Skeletal muscle tissue (tissue), 4 donors: ENCODE measurements around the gene NCF4. TPM values are rescaled to one million over a fixed set of nuclear protein-coding genes. Genes with fewer than 3 reads are reported as not detected.
A peak's percentile ranks its signal among the peaks of the same experiment; 100 is the strongest.

Experiments
- H3K27ac ChIP-seq: one replicate; pipeline ENCODE4 v1.7.0; 2013; ENCODE audit warnings: mild to moderate bottlenecking, low read depth, low read length, inconsistent platforms
- H3K27me3 ChIP-seq, 3 donors: one replicate each; pipeline ENCODE4 v1.7.0; 2013; ENCODE audit warnings: low read length in 3 of 3; ENCODE audit not compliant: control insufficient read depth in 3 of 3, insufficient read depth in 3 of 3
- H3K36me3 ChIP-seq, 3 donors: one replicate each; pipeline ENCODE4 v1.7.0; 2013; ENCODE audit warnings: low read length in 3 of 3; ENCODE audit not compliant: control insufficient read depth in 3 of 3, insufficient read depth in 3 of 3
- H3K4me1 ChIP-seq, 3 donors: one replicate each; pipeline ENCODE4 v1.7.0; 2013; ENCODE audit warnings: low read length in 3 of 3, mild to moderate bottlenecking in 3 of 3; ENCODE audit not compliant: control insufficient read depth in 3 of 3, insufficient read depth in 3 of 3
- H3K4me3 ChIP-seq, 3 donors: one replicate each; pipeline ENCODE4 v1.7.0; 2013; ENCODE audit warnings: low read length in 3 of 3
- H3K9ac ChIP-seq, 3 donors: one replicate each; pipeline ENCODE4 v1.7.0; 2013; ENCODE audit warnings: low read length in 3 of 3, mild to moderate bottlenecking in 3 of 3, moderate library complexity in 2 of 3, low read depth in 1 of 3
- H3K9me3 ChIP-seq, 3 donors: one replicate each; pipeline ENCODE4 v1.7.0; 2013; ENCODE audit warnings: low read length in 3 of 3; ENCODE audit not compliant: control insufficient read depth in 3 of 3
- total RNA-seq: library from RNA; depleted of rRNA; stranded (reverse); fragments of >200 nt; gene quantifications from one replicate; pipeline ENCODE4 v1.2.3, GENCODE V29; 2014
- donor health status: Osteomylitis.

NCF4 gene
- total RNA-seq, 1 donor from 2014 or later = 6.8 TPM

DNA sequence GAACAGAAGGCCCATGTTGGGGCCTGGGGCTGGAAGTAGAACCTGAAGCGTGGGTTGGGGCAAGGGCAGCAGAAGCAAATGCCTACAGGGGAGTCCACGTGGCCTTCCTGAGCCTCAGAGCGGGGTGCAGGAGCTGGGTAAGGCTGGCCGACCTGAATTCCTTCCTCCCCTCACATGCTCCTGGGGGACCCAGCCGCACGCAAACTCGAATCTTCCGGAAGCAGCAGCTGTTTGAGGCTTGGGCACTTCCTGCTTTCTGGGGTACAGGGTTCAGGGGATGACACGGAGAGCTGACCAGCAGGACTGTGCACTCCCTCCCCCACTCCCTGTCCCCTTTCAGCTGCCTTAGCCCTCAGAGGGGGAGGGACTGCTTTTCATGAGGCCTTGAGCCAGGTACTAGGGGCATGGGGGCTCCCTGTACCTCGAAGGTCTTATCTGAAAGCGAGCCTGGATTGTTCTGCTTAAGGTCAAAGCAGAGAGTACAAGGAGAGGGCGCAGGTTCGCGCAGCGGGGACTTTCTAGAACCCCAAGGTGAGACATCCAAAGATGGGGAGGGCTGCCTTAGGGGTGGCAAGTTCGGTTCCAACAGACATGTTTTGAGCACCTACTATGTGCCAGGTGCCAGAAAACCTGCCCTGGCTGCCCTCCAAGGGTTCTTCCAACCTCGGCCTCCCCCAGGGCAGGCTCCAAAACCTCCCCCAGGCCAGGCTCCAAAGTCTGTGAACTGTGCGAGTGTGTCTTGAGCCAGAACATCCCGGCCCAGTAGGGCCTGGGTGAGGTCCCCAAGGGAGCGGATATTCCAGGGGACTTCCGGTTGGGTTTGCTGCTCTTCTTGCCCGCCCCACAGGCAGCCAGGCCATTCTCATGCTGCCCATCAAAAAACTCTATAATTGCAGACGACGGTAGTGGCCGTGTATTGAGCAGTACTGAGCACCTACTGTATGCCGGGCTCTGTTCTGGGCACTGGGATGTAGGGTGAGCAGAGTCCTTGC is 1.7 kb downstream of the NCF4 start:
- Histone ChIP-seq H3K9me3 (no peaks in the 10 kb centered on the region), H3K4me3 (no peak overlapping the region), H3K36me3 (no peaks in the 10 kb centered on the region), H3K27ac (peak overlapping the region; percentile 29), H3K27me3 (peaks cover 10 to 23% (median 21%) of the 10 kb centered on the region in 3 donors), H3K9ac (peak overlapping the region in 1 of 3 donors; percentile 8), H3K4me1 (peaks cover 6 to 8% (median 7%) of the 10 kb centered on the region in 3 donors)

DNA sequence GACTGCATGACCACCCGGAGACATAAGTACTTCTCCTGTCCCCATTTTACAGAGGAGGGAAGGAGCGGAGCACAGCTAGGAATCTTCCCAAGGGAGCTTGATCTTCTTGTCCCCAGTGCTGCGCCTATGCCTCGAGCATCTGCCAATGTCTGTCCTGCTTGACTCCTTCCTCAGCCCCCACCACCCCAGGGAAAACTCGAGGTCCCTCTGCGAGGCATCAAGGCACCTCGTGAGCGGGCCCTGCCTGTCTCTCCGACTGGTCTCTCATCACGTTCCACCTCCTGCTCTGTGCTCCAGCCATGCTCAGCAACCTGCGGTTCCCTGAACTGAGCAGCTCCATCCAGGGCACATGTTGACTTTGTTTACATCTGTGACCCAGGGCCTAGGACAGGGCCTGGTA is 2.5 kb downstream of the NCF4 start:
- Histone ChIP-seq H3K9me3 (no peaks in the 10 kb centered on the region), H3K36me3 (no peaks in the 10 kb centered on the region), H3K9ac (no peak overlapping the region), H3K4me3 (no peak overlapping the region), H3K4me1 (peaks cover under 1 to 4% (median under 1%) of the 10 kb centered on the region in 3 donors), H3K27ac (no peak overlapping the region), H3K27me3 (peaks cover 17 to 28% (median 24%) of the 10 kb centered on the region in 3 donors)

DNA sequence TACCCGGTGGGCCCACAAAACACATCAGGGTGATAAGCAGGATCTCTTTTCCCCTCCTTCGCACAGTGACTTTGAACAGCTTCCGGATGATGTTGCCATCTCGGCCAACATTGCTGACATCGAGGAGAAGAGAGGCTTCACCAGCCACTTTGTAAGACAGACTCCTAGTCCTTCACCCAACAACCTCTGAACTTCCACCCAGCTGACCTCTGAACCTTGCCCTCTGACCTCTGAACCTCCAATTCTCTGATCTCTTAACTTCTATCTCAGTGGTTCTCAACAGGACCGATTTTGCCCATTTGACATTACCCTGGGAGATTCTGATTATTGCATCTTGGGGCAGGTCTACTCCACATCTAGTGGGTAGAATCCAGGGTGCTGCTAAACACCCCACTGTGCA is 3.2 kb downstream of the NCF4 start:
- Histone ChIP-seq H3K27ac (no peak overlapping the region), H3K4me1 (peaks cover 0 to 4% (median 0%) of the 10 kb centered on the region in 3 donors), H3K9ac (no peak overlapping the region), H3K27me3 (peaks cover 22 to 33% (median 28%) of the 10 kb centered on the region in 3 donors), H3K9me3 (no peaks in the 10 kb centered on the region), H3K4me3 (no peak overlapping the region), H3K36me3 (no peaks in the 10 kb centered on the region)

DNA sequence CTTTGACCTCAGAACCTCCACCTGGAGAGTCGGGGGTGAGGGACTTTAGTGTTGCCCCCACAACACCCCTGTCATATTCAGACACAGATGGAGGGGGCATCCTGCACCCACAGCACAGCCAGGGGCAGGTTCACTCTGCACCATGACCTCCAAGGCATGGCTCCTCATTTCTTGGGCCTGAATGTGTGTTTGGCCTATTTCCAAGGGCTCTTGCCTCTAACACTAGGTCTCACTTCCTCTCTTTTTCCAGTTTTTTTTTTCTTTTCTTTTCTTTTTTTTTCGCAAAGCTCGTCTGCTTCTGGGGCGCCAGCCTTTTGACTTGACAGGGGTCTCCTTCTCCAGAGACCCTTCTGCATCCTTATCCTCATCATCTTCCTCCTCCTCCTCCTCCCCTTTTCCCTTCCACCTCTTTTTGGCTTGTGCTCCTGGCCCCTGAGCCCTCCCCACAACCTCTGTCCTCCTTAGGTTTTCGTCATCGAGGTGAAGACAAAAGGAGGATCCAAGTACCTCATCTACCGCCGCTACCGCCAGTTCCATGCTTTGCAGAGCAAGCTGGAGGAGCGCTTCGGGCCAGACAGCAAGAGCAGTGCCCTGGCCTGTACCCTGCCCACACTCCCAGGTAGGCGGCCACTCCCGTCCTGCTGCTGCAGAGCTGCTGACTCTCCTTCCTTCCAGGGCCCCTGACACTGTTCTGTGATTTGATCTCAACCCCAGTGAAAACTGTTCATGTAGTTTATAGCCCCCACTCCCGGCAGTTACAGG is 3.8 kb downstream of the NCF4 start:
- Histone ChIP-seq H3K36me3 (no peaks in the 10 kb centered on the region), H3K27ac (no peak overlapping the region), H3K9ac (no peak overlapping the region), H3K9me3 (no peaks in the 10 kb centered on the region), H3K4me3 (no peak overlapping the region), H3K27me3 (peaks cover 28 to 40% (median 31%) of the 10 kb centered on the region in 3 donors), H3K4me1 (peaks cover 0 to 4% (median 0%) of the 10 kb centered on the region in 3 donors)

DNA sequence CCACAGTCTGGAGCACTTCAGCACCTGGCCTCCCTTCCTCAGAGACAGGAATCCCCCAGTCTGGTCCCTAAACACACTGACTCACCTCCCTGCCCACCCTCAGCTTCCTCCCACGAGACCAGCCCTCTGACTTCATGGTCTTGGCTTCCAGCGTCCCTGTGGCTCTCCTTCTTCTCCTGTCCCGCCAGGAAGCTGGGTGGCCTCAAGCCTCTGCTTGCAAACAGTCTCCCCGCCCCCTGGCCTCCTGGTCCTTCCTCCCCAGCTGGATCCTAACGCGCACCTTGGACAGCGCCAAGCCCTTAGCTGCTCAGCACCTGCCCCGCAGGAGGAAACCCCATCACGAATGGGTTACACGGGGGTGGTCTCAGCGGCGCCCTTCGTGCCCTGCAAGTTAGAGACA is 4.5 kb downstream of the NCF4 start:
- no peaks in the 10 kb centered on the region for H3K36me3 ChIP-seq
- H3K27me3 ChIP-seq = peaks cover 31 to 46% (median 33%) of the 10 kb centered on the region in 3 donors
- no peak overlapping the region for H3K9ac ChIP-seq
- no peaks in the 10 kb centered on the region for H3K9me3 ChIP-seq
- no peak overlapping the region for H3K4me3 ChIP-seq
- peaks cover 0 to 4% (median 0%) of the 10 kb centered on the region in 3 donors for H3K4me1 ChIP-seq
- no peak overlapping the region for H3K27ac ChIP-seq

DNA sequence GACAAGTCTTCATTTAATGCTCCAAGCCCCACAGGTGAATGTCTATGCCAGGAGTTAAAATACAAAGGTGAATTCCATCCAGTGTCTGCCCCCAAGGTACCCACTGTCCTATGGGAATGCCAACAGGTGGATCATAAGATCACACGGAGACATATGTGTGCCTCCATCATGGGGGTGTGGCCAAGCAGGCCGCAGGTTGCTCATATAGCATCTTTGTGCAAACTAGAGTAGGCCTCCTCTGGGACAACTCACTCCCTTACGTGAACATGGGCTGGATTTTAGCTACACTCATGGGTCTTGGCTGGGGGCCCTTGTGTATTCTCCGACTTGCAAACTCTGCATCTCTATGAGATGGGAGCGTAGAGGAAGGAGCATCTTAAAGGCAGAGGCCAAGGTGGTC is 6.9 kb downstream of the NCF4 start:
- Histone ChIP-seq H3K27me3 (peaks cover 41 to 64% (median 45%) of the 10 kb centered on the region in 3 donors), H3K4me3 (no peak overlapping the region), H3K36me3 (no peaks in the 10 kb centered on the region), H3K9ac (no peak overlapping the region), H3K9me3 (no peaks in the 10 kb centered on the region), H3K27ac (no peak overlapping the region), H3K4me1 (peaks cover 0 to 4% (median 0%) of the 10 kb centered on the region in 3 donors)

DNA sequence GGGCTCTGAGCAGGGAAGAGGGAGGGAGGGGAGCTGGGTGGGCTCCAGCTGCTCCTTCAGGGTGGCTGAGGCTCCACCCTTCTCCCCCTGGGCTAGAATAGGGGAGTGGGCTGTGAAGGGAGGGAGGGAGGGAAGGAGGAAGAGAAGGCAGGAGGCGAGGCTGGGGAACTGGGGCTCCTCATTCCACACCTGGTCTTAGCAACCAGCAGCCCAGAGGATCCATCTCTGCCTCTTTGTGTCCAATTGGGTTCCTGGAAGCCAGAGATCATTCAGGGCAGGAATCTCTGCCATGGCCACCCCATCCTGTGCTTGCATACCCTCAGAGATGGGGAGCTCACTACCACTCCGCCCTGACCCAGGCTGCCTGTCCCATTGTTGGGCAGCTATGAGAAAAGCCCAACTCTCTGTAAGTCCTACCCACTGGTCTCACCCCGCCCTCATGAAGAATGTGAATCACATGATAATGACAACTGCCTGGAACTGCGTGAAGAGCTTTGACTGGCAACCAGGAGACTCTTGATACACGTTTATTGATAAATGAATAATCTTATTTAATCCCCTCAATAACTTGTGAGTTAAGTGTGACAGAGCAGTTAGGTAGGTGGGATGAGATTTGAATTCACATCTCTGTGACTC is 7.9 kb downstream of the NCF4 start:
- H3K9me3 ChIP-seq = no peaks in the 10 kb centered on the region
- H3K4me3 ChIP-seq = no peak overlapping the region
- no peak overlapping the region for H3K27ac ChIP-seq
- no peaks in the 10 kb centered on the region for H3K36me3 ChIP-seq
- H3K4me1 ChIP-seq = peaks cover 0 to 6% (median 2%) of the 10 kb centered on the region in 3 donors
- peaks cover 41 to 64% (median 45%) of the 10 kb centered on the region in 3 donors for H3K27me3 ChIP-seq
- no peak overlapping the region for H3K9ac ChIP-seq

DNA sequence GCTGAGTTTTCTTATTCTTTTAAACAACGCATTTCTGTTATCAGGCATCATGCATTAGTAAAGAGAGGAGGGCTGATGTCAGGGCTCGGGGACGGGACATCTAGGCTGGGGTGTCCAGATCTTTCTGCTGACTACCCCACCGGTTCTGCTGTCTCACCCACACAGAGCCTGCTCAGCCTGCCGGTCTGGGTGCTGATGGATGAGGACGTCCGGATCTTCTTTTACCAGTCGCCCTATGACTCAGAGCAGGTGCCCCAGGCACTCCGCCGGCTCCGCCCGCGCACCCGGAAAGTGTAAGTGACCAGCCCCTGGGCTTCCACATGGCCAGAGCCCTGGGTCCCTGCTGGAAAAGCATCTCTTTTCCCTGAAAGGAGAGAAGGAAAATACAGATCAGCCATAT is 9.4 kb downstream of the NCF4 start:
- Histone ChIP-seq H3K9ac (no peak overlapping the region), H3K4me3 (no peak overlapping the region), H3K27ac (no peak overlapping the region), H3K27me3 (peaks cover 41 to 58% (median 42%) of the 10 kb centered on the region in 3 donors), H3K36me3 (no peaks in the 10 kb centered on the region), H3K4me1 (peaks cover 0 to 7% (median under 1%) of the 10 kb centered on the region in 3 donors), H3K9me3 (no peaks in the 10 kb centered on the region)

DNA sequence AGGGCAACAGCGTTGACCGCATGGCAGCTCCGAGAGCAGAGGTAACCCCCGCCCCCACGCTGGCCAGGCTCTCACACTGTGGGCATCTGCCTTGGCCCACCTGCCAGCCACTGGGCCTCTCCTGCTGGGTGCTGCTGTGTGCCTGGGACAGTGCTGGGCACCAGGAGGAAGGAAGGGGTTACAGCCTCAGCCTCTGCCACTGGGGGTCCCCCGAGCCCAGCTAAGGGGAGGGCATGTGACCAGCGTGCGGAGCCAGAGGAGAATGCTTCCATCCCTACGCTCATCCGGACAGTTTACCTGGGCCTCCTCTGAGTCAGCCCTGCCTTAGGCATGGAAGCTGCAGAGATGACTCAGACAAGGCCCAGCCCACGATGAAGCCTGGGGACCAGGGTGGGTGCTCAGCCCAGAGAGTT is 10.9 kb downstream of the NCF4 start:
- no peaks in the 10 kb centered on the region for H3K36me3 ChIP-seq
- peaks cover 0 to 7% (median 0%) of the 10 kb centered on the region in 3 donors for H3K4me1 ChIP-seq
- no peak overlapping the region for H3K27ac ChIP-seq
- H3K9me3 ChIP-seq = no peaks in the 10 kb centered on the region
- no peak overlapping the region for H3K9ac ChIP-seq
- peaks cover 29 to 46% (median 31%) of the 10 kb centered on the region in 3 donors for H3K27me3 ChIP-seq
- no peak overlapping the region for H3K4me3 ChIP-seq
